GM18499 (cell line): ENCODE results near the gene ST3GAL3.
"Not testable (repeated sequence)": the region's sequence is repeated elsewhere in the genome, so short reads cannot be mapped to it uniquely, and the experiment has no call there.

Source experiments
- ATAC-seq: cut with Tn5 transposase; IDR thresholded peaks from one replicate; pipeline ENCODE4 v1.9.1; 2021; ENCODE audit warnings: moderate number of reproducible peaks; ENCODE audit not compliant: insufficient read depth, unreplicated experiment

ST3GAL3 gene

DNA sequence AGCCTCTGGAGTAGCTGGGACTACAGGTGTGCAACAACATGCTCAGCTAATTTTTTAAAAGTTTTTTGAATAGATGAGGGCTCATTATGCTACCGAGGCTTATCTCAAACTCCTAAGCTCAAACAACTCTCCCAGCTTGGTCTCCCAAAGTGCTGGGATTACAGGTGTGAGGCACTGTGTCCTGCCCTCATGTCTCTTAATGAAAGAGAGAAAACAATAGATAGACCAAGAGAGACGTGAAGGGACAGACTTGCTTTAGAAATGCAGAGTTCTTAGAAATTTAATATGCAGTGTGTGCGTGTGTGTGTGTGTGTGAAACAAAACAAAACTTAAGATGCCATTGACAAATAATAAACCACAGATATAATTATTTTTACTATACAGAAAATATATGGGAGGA, 105.2 kb downstream of the ST3GAL3 start:
- no peak for ATAC-seq

DNA sequence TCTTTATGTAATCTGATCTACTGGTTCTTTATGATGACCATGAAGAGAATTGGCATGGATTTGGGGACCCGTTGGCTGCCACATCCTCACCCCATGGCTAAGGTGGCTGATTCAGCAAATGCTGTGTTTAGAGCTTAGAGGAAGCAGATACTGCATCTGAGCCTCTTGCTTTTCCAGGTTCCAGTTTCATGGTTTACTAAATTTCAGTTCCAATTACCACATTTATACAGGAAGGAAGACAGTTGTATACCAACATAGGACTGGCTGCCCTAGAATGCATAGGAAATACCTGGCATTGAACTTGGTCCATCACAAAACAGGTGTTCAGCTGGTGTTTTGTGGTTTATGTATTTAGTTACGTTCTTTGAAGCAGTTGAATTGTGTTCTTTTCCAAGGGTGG, 107.1 kb downstream of the ST3GAL3 start:
- ATAC-seq = no peak

DNA sequence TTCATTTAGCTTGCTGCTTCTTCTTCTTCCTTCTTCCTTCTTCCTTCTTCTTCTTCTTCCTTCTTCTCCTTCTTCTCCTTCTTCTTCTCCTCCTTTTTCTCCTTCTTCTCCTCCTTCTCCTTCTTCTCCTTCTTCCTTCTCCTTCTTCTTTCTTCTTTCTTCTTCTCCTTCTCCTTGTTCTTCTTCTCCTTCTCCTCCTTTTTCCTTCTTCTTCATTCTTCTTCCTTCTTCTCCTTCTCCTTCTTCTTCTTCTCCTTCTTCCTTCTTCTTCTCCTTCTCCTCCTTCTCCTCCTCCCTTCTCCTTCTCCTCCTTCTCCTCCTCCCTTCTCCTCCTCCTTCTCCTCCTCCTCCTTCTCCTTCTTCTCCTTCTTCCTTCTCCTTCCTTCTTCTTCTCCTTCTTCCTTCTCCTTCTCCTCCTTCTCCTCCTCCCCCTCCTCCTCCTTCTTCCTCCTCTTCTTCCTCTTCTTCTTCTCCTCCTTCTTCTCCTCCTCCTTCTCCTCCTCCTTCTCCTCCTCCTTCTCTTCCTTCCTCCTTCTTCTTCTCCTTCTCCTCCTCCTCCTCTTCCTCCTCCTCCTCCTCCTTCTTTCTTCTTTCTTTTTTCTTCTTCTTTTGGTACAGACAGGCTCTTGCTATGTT, 110.1 kb downstream of the ST3GAL3 start:
- no peak for ATAC-seq

DNA sequence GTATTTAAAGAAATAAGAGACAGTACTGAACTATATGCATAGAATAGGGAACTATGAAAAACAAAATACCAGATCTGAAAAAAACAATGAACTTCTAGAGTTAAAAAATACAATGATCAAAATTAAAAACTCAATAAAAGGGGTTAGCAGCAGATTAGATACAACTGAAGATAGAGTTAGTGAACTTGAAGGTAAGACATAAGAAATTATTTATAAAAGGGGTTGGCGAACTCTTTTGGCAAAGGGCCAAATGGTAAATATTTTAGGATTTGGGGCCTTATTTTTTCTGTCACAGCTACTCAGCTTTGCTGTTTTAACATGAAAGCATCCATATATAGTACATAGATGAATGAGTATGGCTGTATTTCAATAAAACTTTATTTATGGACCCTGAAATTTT, 111.4 kb downstream of the ST3GAL3 start:
- ATAC-seq = no peak

DNA sequence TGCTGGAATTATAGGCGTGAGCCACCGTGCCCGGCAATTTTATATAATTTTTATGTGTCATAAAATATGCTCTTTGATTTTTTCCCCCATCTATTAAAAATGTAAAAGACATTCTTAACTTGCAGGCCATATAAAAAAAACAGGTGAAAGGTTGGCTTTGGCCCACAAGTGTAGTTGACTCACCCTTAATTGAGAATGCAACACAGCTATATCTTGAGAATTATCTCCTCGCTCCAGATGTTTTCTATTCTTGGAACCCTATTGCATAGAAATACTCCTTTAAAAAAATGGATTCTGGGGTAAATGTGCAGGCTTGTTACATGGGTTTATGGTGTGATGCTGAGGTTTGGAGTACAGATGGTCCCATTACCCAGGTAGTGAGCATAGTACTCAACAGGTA, 112.0 kb downstream of the ST3GAL3 start:
- no peak for ATAC-seq

DNA sequence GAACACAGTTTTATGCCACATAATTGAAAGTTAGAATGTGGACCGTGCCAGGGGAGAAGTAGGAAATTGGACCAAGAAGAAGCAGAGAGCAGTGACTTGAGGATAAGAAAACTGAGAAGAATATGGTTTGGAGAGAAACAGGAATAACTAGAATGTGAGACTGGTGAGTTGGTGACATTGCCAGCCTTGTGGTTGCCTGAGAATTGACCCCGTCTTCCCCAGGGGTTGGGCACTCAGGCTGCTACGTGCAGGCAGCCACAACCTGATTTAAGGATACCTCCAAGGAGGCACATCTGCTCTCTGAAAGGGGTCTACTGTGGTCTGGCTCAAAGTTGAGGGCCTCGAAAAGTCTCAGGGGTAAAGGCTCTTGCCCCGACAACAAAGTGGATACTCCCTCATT, 114.1 kb downstream of the ST3GAL3 start:
- ATAC-seq = no peak

DNA sequence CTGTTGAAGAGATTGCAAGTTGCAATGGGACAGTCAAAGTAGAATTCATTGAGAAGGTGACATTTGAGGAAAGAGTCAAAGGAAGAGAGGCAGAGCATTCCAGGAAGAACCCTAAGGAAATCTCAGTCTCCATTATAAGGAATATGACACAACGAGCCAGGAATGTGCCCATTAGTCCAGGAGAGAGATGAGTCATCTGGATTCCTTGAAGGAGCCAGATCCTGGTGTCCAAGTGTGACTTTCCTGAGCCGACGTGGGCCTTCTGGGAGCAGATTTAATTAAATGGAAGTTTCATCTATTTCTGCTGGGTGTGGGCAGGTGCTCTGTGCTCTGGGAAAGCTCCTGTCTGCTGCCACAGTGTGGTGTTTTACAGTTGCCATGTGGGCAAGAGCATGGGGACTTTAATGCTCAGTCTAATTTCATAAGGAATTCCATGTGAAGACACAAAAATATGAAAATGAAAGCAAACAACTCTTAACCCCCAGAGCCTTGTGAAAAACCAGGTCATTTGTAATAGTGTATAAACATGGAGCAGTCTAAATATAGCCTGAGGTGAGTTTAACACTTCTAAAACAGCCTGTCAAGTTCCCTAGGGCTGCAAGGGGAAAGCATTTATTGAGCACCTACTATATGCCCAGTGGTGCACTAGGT, 114.8 kb downstream of the ST3GAL3 start:
- ATAC-seq = no peak

DNA sequence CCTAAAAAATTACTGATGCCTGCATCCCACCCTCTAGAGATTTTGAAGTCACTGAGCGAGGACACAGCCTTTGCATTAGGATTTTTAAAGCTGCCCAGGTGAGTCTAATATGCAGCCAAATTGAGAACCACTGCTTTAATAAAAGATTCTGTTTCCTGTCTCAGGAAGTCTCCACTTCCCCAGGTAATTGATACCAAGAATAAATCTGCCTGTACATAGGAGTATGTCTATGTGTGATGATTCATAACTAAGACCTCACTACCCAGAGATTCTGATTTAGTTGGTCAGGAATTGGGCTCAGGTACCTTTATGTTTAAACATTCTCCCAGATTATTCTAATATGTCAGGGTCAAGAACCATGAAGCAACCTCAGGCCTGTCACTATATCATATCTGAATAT, 117.5 kb downstream of the ST3GAL3 start:
- no peak for ATAC-seq

DNA sequence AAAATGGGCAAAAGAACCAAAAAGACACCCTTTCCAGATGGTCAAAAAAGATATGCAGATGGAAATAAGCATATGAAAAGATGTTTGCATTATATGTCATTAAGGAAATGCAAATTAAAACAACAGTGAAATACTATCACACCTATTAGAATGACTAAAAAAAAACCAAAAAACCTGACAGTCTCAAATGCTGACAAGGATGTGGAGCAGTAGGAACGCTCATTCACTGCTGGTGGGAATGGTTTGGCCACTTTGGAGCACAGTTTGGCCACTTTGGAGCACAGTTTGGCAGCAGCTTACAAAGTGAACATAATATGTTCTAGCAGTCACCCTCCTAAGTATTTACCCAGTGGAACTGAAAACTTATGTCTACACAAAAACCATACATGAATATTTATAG, 121.2 kb downstream of the ST3GAL3 start:
- no peak for ATAC-seq

DNA sequence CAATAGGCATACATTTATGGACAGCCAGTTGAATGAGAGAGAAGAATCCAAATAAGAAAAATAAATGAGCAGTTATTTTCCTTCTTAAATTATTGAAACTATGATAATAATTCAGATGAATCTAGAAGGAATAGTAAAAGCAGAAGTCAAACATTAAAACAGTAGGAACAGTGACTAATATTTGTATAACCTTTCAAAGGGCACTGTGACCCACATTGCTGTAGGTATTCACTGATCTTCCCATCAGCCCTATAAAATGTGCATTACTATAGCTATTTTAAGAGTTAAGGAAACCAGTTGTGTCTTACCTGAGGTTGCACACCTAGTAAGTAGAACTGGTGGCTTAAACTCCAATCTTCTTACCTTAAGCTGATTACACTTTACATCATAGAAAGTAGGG, 123.5 kb downstream of the ST3GAL3 start:
- no peak for ATAC-seq

DNA sequence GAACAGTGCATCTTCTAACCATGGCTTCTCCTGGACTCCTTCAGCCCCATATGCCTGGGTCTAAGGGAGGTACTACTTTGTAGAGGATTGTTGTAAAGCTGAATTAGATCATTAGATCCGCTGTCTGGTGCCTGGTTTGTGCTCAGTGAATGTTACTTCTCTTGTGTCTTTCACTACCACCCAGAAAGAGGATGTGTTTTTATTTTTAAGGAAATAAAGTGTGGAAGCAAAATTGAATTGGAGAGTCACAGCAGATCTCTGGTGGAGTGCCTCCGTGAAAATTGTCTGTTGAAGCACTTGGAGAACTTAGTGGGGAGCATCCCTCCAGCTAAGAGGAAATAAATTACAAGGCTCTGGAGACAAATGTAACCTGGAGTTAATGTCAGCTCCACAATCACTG, 124.5 kb downstream of the ST3GAL3 start:
- no peak for ATAC-seq

DNA sequence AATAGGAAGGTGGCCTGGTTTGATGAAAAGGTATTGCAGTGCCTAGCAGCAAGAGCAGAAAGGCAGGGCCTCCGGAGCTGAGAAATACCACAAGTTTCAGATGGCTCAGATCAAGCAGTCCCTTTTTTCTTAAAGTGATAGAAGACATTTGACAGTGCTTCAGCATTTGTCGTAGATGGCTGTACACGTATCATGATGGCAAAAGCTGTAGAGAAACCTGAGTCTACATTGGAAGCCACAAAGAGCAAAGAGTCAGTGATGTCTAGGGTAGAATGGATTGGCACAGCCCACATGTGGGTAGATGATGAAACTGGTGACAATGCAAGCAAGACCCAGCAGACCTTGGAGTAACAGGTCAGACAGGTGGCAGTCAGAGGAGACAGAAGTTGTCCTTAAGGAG, 124.9 kb downstream of the ST3GAL3 start:
- ATAC-seq = no peak

DNA sequence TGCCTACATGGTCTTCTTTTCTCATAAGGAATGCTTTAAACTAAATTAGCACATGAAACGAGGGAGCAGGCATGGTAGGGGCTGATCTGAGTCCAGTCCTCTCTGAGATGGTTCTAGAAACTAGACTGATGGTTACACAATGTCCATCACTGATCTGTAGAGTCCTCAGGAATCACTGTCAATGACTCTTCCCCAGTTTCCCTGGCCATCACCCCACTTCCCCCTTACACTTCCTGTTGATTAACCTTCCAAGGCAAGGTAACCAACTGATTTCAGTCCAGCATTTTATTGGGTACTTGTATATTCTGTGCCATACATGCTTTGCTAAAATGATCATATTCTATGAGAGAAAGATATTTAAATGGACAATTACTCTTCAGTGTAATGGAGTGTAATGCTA, 125.7 kb downstream of the ST3GAL3 start:
- ATAC-seq = no peak

DNA sequence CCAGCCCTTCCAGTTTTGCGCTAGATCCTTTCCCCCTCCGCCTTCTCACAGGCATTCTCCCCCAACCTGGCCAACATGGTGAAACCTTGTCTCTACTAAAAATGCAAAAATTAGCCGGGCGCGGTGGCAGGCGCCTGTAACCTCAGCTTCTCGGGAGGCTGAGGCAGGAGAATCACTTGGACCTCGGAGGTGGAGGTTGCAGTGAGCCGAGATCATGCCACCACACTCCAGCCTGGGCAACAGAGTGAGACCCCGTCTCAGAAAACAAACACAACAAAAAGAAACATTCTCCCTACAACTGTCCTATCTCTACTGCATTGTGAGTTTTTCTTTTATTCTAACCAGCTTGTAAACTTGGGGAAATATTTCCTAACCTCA, 126.6 kb downstream of the ST3GAL3 start:
- ATAC-seq = not testable (repeated sequence)

DNA sequence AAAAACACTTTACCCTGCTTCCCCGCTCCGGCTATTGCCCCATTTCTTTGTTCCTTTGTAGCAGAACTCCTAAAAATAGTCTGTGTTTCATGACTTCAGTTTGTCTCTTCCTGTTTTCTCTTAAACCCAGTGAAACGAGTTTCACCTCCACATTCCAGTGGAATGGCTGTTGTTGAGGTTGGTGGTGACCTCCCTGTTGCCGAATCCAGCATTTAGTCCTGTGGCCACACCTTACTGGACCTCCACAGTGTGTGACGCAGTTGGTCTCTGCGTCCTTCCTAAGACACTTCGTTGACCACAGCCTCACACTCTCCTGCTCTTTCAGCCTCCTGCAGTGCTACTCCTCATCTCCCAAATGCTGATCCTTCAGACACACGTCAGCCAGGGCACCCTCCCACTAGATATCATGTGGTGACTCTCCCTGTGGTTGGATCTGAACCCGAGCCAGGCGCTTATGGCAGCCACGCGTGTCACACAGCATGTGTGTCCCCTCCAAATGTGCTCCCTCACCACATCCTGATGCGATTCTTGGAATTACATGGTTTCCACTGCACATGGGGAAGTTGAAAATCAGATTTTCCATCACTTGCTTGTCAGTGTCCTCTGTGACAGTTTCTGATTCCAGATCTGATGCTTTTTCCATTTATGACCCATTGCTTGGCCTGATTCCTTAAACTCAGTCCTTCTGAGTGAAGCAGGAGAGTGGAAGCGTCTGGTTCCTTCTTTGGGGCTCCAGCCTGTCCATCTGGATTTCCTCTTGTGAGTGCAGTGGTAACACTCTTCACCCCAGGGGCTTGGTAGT, 127.1 kb downstream of the ST3GAL3 start:
- ATAC-seq = no peak

DNA sequence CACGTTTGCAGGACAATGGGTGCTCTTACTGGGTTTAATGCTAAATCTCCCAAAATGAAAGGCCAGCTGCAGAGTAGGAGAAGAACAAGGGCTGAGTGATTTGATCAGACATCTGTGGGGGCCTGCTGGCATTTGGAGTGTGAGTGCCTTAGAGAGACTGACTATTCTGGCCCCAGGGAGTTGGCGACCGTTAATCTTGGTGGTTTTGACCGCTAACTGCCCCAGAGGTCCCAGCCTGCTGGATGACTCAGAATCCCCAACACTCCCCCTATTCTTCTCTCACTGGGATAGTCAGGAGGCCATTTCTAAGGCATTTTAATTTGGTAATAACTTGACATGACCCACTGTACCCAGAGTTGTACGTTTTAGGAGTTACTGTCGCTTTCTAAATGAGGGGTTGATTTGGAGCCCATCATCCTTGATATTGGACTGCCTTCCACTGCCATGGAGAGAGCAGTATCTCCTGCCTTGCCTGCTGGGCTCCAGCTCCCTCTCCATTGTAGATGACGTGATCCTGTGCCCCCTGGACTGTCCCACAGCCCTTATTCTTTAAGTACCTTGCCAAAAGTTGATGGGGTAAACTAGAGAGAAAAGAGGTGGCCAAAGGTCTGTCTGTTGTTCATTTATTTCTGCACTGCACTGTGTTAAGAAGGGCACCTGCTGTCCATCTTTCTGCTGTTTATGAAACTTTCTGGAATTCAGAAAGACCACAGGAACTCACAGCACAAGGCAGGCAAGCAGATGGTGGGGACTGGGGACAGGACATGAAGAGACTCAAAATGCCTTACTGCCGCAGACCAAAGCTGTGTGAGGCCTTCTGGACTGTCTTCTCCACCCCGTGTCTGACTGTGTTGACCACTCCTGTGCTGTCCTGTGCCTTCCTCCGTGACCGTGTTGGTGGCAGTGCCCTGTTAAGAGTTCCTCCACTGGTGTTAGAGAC, 128.0 kb downstream of the ST3GAL3 start:
- ATAC-seq = no peak

DNA sequence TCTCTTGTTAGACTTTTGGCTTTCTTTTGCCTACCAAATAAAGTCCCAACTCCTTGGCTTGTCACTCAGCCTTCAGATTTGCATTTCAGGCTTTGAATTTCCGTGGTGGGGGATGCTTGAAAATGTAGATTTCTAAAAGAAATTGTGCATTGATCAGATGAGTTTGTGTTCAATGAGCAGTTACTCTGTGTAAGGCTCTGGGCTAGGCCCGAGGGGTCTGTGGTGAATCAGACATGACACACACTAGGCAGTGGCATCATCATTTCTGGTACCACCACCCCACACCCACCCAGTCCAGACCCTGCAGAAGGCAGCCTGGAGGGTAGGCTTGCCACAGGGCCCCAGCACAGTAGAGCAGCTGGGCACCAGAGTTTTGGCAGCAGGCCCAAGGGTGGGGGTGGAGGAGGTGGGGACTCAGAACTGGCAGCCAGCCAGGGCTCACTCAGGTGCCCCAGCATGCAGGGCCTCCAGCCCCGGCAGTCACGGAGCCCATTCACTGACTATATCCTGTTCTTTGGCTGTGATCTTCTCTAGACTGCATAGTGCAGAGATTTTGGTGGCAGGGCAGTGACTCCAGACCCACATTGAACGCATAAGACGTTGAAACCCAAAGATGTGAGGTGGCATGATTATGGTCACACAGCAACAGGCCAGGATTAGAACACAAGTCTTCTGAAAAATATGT, 129.1 kb downstream of the ST3GAL3 start:
- no peak for ATAC-seq

DNA sequence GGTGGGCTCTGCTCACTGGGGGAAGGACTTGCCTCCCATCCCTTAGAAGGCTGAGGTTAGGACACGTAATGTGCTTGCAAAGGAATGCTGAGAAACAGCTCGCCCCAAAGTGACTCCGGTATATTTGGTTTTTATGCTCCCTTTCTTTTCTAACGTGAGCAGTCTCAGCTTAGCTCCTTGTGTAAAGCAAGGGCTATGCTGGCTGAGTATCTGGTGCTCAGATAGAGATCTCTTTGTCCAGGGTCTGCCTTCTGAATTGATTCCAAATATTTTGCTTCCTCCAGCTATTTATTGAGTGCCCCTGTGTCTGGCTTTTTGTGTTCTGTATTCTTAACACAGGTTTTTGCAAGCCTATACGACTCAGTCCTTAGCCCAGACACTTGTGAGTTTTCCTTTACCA, 131.7 kb downstream of the ST3GAL3 start:
- ATAC-seq = no peak

DNA sequence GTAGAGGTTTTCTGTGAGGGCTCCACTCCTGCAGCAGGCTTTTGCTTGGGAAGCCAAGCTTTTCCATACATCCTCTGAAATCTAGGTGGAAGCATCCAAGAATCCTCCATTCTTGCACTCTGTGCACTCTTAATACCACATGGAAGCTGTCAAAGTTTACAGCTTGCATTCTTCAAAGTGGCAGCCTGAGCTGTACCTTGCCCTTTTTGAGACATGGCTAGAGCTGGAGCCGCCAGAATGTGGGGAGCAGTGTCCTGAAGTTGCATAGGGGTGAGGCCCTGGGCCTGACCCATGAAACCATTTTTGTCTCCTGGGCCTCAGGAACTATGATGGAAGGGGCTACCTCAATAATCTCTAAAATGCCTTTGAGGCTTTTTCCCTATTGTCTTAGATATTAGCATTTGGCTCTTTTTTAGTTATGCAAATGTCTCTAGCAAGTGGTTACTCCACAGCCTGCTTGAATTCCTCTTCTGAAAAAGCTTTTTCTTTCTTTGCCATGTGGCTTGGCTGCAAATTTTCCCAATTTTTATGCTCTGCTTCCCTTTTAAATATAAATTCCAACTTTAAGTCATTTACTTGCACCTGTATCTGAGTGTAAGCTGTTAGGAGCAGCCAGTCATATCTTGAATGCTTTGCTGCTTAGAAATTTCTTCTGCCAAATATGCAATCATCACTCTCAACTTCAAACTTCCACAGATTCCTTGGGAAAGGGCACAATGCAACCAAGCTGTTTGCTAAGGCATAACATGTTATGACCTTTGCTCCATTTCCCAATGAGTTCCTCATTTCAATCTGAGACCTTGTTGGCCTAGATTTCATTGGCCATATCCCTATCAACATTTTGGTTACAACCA, 134.2 kb downstream of the ST3GAL3 start:
- no peak for ATAC-seq
